Vagina (tissue), 2 donors: ENCODE measurements around the gene SETX. TPM values are rescaled to one million over a fixed set of nuclear protein-coding genes. Genes with fewer than 3 reads are reported as not detected.

ENCODE experiments used
- DNase-seq, 2 donors: peaks; one replicate each; pipeline ENCODE4 v3.0.0-alpha.2; 2017; ENCODE audit errors: extremely low spot score in 2 of 2
- H3K27ac ChIP-seq: fragments of 200-600 bp; sonication (generic); one replicate; pipeline ENCODE4 v1.5.1; 2019
- H3K27me3 ChIP-seq: fragments of 200-600 bp; sonication (generic); one replicate; pipeline ENCODE4 v1.5.1; 2019
- H3K36me3 ChIP-seq, 2 donors: fragments of 200-600 bp; sonication (generic); one replicate each; pipeline ENCODE4 v1.5.1; 2017 to 2019
- H3K4me1 ChIP-seq: fragments of 200-600 bp; sonication (generic); one replicate; pipeline ENCODE4 v1.5.1; 2019
- H3K4me3 ChIP-seq, 2 donors: fragments of 200-600 bp; sonication (generic); 1 replicate in 1 of 2; 2 replicates in 1 of 2; pipeline ENCODE4 v1.5.1; 2016 to 2019
- H3K9me3 ChIP-seq: fragments of 200-600 bp; sonication (generic); one replicate; pipeline ENCODE4 v1.5.1; 2019
- POLR2A ChIP-seq, 2 donors: fragments of 450-650 bp; IDR thresholded peaks; one replicate each; pipeline ENCODE4 v1.6.1; 2017; ENCODE audit warnings: antibody characterized with exemption in 2 of 2, mild to moderate bottlenecking in 2 of 2, moderate library complexity in 2 of 2
- POLR2AphosphoS5 ChIP-seq, 2 donors: sonication (generic); formaldehyde crosslinking; IDR thresholded peaks; one replicate each; pipeline ENCODE4 v1.9.0; 2017; ENCODE audit warnings: antibody characterized with exemption in 2 of 2, mild to moderate bottlenecking in 2 of 2, low read depth in 1 of 2; ENCODE audit not compliant: insufficient read depth in 1 of 2
- intact Hi-C: fragments of 100-400 bp; cut with DNase I; formaldehyde crosslinking; loops from one replicate; pipeline ENCODE4 v1.15.1; 2023
- total RNA-seq: library from RNA; depleted of rRNA; stranded (reverse); fragments of >200 nt; gene quantifications from one replicate; pipeline ENCODE4 v1.2.3, GENCODE V29; 2016
- TF ChIP-seq, protein P1 (sequence below), 3 experiments: fragments of 450-650 bp in 2 of 3; fragments of 200-600 bp in 1 of 3; sonication (generic) in 1 of 3; IDR thresholded peaks; one replicate each; pipeline ENCODE4 v1.5.1; 2017 to 2019; ENCODE audit warnings: antibody characterized with exemption in 3 of 3, mild to moderate bottlenecking in 2 of 3, moderate library complexity in 2 of 3

The SETX gene
- total RNA-seq, 1 donor from 2014 or later = 44.2 TPM

DNA sequence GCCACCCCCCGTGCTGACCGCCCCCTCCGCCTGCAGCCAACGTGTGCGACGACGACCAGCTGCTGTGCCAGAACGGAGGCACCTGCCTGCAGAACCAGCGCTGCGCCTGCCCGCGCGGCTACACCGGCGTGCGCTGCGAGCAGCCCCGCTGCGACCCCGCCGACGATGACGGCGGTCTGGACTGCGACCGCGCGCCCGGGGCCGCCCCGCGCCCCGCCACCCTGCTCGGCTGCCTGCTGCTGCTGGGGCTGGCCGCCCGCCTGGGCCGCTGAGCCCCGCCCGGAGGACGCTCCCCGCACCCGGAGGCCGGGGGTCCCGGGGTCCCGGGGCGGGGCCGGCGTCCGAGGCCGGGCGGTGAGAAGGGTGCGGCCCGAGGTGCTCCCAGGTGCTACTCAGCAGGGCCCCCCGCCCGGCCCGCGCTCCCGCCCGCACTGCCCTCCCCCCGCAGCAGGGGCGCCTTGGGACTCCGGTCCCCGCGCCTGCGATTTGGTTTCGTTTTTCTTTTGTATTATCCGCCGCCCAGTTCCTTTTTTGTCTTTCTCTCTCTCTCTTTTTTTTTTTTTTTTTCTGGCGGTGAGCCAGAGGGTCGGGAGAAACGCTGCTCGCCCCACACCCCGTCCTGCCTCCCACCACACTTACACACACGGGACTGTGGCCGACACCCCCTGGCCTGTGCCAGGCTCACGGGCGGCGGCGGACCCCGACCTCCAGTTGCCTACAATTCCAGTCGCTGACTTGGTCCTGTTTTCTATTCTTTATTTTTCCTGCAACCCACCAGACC, 112.8 kb downstream of the SETX start:
- Histone ChIP-seq H3K9me3 (no peaks in the 10 kb centered on the region), H3K4me1 (peaks cover 45% of the 10 kb centered on the region), H3K27me3 (no peaks in the 10 kb centered on the region), H3K4me3 (peak overlapping the region; percentile 75 to 93), H3K36me3 (no peaks in the 10 kb centered on the region), H3K27ac (peak overlapping the region; percentile 63)
- TF ChIP-seq, protein P1, sequence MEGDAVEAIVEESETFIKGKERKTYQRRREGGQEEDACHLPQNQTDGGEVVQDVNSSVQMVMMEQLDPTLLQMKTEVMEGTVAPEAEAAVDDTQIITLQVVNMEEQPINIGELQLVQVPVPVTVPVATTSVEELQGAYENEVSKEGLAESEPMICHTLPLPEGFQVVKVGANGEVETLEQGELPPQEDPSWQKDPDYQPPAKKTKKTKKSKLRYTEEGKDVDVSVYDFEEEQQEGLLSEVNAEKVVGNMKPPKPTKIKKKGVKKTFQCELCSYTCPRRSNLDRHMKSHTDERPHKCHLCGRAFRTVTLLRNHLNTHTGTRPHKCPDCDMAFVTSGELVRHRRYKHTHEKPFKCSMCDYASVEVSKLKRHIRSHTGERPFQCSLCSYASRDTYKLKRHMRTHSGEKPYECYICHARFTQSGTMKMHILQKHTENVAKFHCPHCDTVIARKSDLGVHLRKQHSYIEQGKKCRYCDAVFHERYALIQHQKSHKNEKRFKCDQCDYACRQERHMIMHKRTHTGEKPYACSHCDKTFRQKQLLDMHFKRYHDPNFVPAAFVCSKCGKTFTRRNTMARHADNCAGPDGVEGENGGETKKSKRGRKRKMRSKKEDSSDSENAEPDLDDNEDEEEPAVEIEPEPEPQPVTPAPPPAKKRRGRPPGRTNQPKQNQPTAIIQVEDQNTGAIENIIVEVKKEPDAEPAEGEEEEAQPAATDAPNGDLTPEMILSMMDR (IDR thresholded peaks at IDR 0.05) = no peak
- TF ChIP-seq POLR2A (IDR thresholded peaks at IDR 0.05) (no peak), POLR2AphosphoS5 (IDR thresholded peaks at IDR 0.05; ENCODE audit: insufficient read depth in 1 of 2, low read depth in 1 of 2) (no peak)
- DNase-seq = no peak
- intact Hi-C loops = no loop called here

DNA sequence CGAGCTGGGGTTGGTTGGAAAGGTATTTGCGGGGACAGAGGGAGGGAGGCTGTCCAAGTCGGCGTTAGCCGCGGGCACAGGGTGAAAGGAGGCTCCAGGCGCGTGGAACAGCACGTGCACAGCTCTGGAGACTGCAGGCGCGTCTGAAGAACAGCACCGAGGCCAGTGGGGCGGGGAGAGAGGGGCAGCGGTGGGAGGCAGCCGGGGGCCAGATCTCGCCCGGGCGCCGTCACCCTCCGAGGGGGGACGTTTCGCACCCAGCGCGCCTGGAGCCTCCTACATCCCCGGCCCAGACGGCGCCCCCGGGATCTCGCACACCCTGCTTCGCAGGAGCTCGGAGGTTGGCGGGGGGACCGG, 113.3 kb downstream of the SETX start:
- no peaks in the 10 kb centered on the region for H3K27me3 ChIP-seq
- H3K27ac ChIP-seq = peak overlapping the region; percentile 63
- TF ChIP-seq, protein P1 (IDR thresholded peaks at IDR 0.05) = peak in 1 of 3 experiments; percentile 15
- peak in 1 of 2 donors; percentile 22 for TF ChIP-seq POLR2A (IDR thresholded peaks at IDR 0.05)
- no peak for TF ChIP-seq POLR2AphosphoS5 (IDR thresholded peaks at IDR 0.05; ENCODE audit: insufficient read depth in 1 of 2, low read depth in 1 of 2)
- H3K4me1 ChIP-seq = peaks cover 42% of the 10 kb centered on the region
- no peaks in the 10 kb centered on the region for H3K36me3 ChIP-seq
- intact Hi-C loops = no loop called here
- DNase-seq = no peak
- H3K9me3 ChIP-seq = no peaks in the 10 kb centered on the region
- H3K4me3 ChIP-seq = peak overlapping the region; percentile 75 to 93

DNA sequence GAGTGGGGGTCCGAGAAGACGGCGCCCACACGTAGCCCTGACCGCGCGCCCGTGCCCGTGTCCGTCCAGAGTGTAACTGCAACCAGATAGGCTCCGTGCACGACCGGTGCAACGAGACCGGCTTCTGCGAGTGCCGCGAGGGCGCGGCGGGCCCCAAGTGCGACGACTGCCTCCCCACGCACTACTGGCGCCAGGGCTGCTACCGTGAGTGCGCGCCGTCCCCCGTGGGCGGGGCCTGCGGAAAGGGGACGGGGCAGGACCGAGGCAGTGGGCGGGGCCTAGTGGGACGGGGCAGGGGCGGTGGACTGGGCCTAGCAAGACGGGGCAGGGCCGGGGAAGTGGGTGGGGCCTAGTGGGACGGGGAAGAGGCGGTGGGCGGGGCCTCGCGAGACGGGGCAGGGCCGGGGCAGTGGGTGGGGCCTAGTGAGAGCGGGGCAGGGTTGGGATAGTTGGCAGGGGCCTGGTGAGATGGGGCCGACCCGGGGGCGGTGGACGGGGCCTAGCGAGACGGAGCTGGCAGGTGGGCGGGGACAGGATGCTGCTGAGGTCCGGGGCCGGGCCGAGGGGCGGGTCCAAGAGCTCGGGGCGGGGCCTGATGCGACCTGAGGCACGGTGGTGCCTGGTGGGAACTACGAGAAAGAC, 113.8 kb downstream of the SETX start:
- TF ChIP-seq POLR2AphosphoS5 (IDR thresholded peaks at IDR 0.05; ENCODE audit: insufficient read depth in 1 of 2, low read depth in 1 of 2) (peak in 1 of 2 donors; percentile 64), POLR2A (IDR thresholded peaks at IDR 0.05) (peak in 1 of 2 donors; percentile 52)
- TF ChIP-seq, protein P1 (IDR thresholded peaks at IDR 0.05) = no peak
- DNase-seq = peak in 1 of 2 donors; percentile 97
- Histone ChIP-seq H3K27me3 (no peaks in the 10 kb centered on the region), H3K27ac (peak overlapping the region; percentile 70), H3K36me3 (no peaks in the 10 kb centered on the region), H3K9me3 (no peaks in the 10 kb centered on the region), H3K4me1 (peaks cover 37% of the 10 kb centered on the region), H3K4me3 (peak overlapping the region; percentile 75 to 93)
- intact Hi-C loops = no loop called here

DNA sequence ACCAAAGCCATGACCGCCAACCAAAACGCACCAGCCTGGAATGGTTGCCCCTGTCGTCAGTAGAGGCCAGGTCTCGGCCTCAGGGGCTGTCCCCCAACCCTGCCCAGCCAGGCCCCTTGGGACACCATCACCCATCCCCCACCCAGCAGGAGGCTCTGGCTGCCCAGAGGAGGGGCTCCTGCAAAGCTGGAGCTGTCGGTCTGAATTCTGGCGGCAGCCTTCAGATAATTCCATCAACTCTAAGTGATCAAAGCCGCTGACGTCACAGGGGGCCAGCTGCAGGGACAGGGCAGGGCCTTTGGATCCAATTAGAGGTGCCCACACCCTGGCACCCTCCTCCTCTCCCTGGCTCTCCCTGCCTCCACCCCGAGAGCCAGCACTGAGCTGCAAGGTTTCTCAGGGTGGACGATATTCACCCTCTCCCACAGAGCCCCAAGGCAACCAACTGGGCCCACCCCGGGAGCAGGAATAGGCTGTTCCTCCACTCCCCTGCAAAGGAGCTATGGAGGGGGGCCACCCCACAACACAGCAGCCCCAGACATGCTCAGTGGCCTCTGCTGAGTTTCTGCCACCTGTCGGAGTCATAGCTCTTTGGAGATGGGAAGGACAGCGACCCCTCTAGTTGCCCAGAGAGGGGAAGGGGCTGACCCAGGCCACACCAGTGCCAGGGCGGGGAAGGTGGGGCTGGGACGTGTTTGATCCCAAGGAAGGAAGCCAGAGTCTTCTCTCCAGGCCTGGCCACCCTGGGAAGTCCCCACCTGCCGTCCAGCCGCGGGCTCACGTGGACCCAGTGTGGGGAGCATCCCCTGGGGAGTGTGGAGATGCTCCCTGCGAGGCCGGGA, 114.6 kb downstream of the SETX start:
- Histone ChIP-seq H3K9me3 (no peaks in the 10 kb centered on the region), H3K36me3 (no peaks in the 10 kb centered on the region), H3K4me1 (peaks cover 30% of the 10 kb centered on the region), H3K27me3 (no peaks in the 10 kb centered on the region), H3K27ac (peak overlapping the region; percentile 70), H3K4me3 (peak overlapping the region; percentile 75 to 93)
- no peak for DNase-seq
- intact Hi-C loops = no loop called here
- TF ChIP-seq, protein P1 (IDR thresholded peaks at IDR 0.05) = no peak
- TF ChIP-seq POLR2A (IDR thresholded peaks at IDR 0.05) (no peak), POLR2AphosphoS5 (IDR thresholded peaks at IDR 0.05; ENCODE audit: insufficient read depth in 1 of 2, low read depth in 1 of 2) (no peak)
